ENCODE measurements around the gene SMAP1.
"Not testable (repeated sequence)": the region's sequence is repeated elsewhere in the genome, so short reads cannot be mapped to it uniquely, and the experiment has no call there.

The SMAP1 gene

DNA sequence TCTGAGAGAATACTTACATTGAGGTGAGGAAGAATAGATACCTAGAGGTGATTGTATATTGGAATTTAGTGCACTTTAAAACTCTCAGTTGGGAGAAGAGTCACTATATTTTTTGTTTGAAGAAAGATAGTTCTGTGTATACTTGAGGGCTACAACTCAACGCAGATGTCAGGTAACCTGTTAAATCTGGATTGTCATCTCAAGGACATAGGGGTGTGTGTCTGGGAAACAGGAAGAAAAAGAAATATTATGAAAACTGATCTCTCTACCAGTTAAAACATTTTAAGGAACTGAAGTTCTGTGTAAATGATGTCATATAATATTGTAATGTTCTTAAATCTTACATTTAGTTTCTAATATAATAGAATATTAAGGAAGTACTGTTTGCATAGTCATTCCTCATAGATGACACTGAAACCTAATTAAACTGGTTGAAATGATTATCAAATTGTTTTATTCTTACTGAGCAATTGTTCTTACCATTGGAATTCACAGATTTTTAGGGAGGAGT is 86.2 kb downstream of the SMAP1 start:
- no peak overlapping the region for H3K27ac Mint-ChIP-seq
- ATAC-seq (no peak), DNase-seq (ENCODE audit: low spot score in 2 of 2) (no peak)
- H3K36me3 Mint-ChIP-seq, result peaks cover 17% of the 10 kb centered on the region
- H3K4me3 Mint-ChIP-seq, result no peak overlapping the region
- H3K4me1 Mint-ChIP-seq, result peaks cover 11% of the 10 kb centered on the region
- no peaks in the 10 kb centered on the region for H3K9me3 Mint-ChIP-seq

DNA sequence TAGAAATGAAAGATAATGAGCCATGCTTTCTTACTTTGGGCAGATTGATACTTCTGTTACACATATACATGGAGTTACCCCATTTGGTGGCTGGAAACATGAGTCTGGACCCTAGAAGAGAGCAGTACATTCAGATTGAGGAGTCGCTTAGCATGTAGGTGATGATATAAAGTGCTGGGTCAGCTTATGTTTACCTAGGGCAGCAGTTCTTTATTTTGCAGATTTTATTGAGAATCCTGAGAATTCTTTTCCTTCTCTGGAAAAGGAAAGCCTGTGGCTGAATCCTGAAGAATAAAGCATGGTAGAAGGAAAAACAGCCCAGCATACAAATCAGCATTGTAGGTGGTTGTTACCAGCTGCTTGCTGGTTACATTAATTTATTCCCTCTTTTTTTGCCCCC is 91.2 kb downstream of the SMAP1 start:
- Mint-ChIP-seq H3K9me3 (no peaks in the 10 kb centered on the region), H3K4me3 (no peak overlapping the region), H3K4me1 (no peaks in the 10 kb centered on the region), H3K36me3 (peaks cover 20% of the 10 kb centered on the region), H3K27ac (no peak overlapping the region)
- DNase-seq (ENCODE audit: low spot score in 2 of 2) (no peak), ATAC-seq (no peak)

DNA sequence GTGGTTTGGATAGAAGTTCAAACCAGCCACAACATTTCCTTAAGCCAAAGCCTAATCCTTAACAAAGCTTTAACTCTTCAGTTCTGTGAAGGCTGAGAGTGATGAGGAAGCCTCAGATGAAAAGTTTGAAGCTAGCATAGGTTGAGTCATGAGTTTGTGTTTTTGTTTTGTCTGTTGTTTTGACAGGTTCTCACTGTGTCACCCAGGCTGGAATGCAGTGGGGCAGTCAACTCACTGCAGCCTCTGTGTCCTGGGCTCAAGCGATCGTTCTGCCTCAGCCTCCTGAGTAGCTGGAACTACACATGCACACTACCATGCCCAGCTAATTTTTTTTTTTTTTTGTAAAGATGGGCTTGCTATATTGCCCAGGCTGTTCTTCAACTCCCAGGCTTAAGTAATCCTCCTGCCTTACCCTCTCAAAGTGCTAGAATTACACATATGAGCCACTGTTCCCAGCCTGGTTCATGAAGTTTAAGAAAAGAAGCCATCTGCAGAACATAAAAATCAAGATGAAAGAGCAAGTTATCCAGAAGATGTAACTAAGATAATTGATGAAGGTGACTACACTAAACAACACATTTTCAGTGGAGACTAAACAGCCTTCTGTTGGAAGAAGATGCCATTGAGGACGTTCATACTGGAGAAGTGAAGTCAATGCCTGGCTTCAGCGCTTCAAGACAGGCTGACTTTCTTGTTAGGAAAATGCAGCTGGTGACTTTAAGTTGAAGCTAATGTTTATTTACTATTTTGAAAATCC is 96.2 kb downstream of the SMAP1 start:
- Mint-ChIP-seq H3K9me3 (no peaks in the 10 kb centered on the region), H3K36me3 (peaks cover 13% of the 10 kb centered on the region), H3K27ac (no peak overlapping the region), H3K4me3 (no peak overlapping the region), H3K4me1 (peaks cover 9% of the 10 kb centered on the region)
- DNase-seq (ENCODE audit: low spot score in 2 of 2) (no peak), ATAC-seq (no peak)

DNA sequence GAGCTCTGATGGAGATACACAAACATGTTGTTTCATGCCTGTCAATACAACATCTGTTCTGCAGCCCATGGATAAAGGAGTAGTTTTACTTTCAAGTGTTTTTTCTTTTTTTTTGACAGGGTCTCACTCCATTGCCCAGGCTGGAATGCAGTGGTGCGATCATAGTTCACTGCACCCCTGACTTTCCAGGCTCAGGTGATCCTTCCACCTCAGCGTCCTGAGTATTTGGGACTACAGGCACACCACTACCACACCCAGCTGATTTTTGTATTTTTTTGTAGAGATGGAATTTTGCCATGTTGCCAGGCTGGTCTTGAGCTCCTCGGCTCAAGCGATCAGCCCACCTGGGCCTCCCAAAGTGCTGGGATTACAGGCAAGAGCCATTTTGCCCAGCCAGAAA is 97.0 kb downstream of the SMAP1 start:
- peaks cover 13% of the 10 kb centered on the region for H3K36me3 Mint-ChIP-seq
- H3K27ac Mint-ChIP-seq, result no peak overlapping the region
- H3K4me3 Mint-ChIP-seq, result no peak overlapping the region
- no peaks in the 10 kb centered on the region for H3K9me3 Mint-ChIP-seq
- peaks cover 12% of the 10 kb centered on the region for H3K4me1 Mint-ChIP-seq
- DNase-seq (ENCODE audit: low spot score in 2 of 2) (no peak), ATAC-seq (no peak)

DNA sequence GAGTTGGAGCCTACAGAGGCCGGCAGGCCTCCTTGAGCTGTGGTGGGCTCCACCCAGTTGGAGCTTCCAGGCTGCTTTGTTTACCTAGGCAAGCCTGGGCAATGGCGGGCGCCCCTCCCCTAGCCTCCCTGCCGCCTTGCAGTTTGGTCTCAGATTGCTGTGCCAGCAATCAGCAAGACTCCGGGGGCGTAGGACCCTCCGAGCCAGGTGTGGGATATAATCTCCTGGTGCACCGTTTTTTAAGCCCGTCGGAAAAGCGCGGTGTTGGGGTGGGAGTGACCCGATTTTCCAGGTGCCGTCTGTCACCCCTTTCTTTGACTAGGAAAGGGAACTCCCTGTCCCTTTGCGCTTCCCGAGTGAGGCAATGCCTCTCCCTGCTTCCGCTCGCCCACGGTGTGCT is 103.7 kb downstream of the SMAP1 start:
- H3K27ac Mint-ChIP-seq; ATAC-seq; H3K4me3 Mint-ChIP-seq; DNase-seq (ENCODE audit: low spot score in 2 of 2); H3K9me3 Mint-ChIP-seq: not testable (repeated sequence)
- H3K36me3 Mint-ChIP-seq, result peaks cover 13% of the 10 kb centered on the region
- H3K4me1 Mint-ChIP-seq, result peaks cover 18% of the 10 kb centered on the region

DNA sequence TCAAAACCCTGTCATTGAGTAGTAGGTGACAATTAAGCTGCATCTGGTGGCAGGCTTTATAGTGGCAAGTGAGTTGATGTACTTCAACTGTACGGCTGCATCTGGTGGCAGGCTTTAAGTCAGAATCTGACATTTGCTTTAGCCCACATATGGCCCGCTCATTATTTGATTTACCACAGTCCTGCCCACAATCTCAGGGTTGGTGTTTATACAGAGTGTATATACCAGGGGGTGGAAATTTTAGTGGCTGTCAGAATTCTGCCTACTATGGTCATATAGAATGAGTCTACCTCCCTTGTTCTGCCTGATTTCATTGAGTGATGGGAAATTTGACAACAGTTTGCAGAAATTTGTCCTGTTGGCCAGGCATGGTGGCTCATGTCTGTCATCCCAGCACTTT is 112.3 kb downstream of the SMAP1 start:
- Mint-ChIP-seq H3K27ac (no peak overlapping the region), H3K4me3 (no peak overlapping the region), H3K4me1 (peaks cover 12% of the 10 kb centered on the region), H3K36me3 (peaks cover 22% of the 10 kb centered on the region), H3K9me3 (no peaks in the 10 kb centered on the region)
- DNase-seq (ENCODE audit: low spot score in 2 of 2), result no peak
- no peak for ATAC-seq

DNA sequence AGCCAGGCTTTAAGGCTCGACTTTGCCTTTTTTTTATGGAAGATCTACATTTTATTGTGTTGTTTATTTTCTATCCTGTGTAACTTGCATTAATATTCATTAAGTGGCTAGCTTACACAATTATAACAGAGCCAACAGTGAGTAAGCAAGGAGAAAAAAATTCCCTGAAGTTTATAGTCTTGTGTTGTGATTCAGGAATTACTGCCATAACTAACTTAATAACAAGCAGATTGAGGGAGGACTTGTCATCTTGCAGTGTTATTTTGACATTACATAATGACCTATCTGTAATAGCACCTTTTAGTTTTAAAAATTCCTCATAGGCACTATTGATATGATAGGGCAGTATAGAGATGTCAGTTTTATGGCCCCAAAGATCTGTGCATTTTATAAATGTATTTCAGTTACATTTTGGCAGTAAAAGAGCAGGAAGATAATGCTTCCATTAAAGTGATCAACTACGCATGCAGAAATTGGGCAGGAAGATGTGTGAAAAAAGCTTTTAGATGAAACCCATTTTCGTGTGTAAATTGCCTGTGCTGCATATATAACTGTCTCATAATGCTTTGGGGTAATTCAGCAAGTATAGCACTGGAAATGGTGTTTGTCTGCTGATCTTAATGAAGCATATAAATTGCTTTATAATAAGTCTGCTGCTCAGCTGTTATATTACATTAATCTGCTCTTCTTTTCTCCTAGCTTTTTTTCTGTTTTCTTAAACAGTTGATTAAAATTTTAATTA is 123.0 kb downstream of the SMAP1 start:
- Mint-ChIP-seq H3K4me3 (no peak overlapping the region), H3K27ac (no peak overlapping the region), H3K9me3 (peaks cover 12% of the 10 kb centered on the region), H3K4me1 (no peaks in the 10 kb centered on the region), H3K36me3 (no peaks in the 10 kb centered on the region)
- DNase-seq (ENCODE audit: low spot score in 2 of 2), result no peak
- no peak for ATAC-seq

DNA sequence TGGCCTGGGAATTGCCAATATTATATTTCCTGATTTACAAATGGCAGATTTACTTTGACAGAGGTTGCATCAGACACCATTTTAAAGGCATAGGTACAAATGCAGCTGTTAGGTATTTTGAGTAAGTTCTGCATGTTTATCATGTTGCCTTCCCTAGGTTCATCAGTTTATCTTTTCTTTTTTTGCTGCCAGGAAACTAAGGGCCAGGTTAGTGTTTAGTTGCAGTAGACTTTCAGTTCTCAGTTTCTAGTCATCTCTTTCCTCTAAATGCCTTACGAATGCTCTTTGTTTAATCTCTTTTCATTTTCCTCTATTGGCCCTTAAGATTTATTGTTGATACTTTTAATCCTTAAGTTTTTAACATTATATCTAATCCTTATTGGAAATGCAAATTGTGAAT is 129.9 kb downstream of the SMAP1 start:
- no peak for ATAC-seq
- Mint-ChIP-seq H3K4me1 (peaks cover 18% of the 10 kb centered on the region), H3K36me3 (peaks cover 13% of the 10 kb centered on the region)

DNA sequence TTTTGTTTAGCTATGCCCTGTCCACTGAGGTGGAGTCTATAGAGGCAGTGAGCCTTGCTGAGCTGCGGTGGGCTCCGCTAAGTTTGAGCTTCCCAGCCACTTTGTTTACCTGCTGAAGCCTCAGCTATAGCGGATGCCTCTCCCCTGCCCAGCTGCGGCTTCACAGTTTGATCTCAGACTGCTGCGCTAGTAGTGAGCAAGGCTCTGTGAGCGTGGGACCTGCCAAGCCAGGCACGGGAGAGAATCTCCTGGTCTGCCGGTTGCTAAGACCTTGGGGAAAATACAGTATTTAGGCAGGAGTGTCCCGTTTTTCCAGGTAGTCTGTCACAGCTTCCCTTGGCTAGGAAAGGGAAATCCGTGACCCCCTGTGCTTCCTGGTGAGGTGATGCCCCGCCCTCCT is 138.4 kb downstream of the SMAP1 start:
- peaks cover 16% of the 10 kb centered on the region for H3K36me3 Mint-ChIP-seq
- H3K27ac Mint-ChIP-seq, result no peak overlapping the region
- H3K4me1 Mint-ChIP-seq, result peaks cover 31% of the 10 kb centered on the region
- ATAC-seq (no peak), DNase-seq (ENCODE audit: low spot score in 2 of 2) (no peak)
- peaks cover 7% of the 10 kb centered on the region for H3K9me3 Mint-ChIP-seq
- H3K4me3 Mint-ChIP-seq, result no peak overlapping the region

More for the DNA sequence above, 129.9 kb downstream of the SMAP1 start:
- DNase-seq (ENCODE audit: low spot score in 2 of 2), result no peak
- H3K9me3 Mint-ChIP-seq, result peaks cover 6% of the 10 kb centered on the region
- no peak overlapping the region for H3K27ac Mint-ChIP-seq
- H3K4me3 Mint-ChIP-seq, result no peak overlapping the region

DNA sequence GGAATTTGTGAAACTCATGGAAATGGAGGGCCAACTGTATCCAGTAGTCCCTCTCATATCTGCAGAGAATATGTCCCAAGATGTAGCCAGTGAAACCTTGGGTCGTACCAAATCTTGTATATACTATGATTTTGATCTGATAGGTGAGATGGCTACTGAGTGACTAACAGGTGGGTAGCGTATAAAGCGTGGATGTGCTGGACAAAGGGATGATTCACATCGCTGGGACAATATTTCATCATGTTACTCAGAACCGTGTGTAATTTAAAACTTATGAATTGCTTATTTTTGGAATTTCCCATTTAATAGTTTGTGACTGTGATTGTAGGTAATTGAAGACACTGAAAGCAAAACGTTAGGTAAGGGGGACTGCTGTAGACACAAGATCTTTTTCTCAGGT is 144.1 kb downstream of the SMAP1 start:
- no peak overlapping the region for H3K27ac Mint-ChIP-seq
- ATAC-seq (no peak), DNase-seq (ENCODE audit: low spot score in 2 of 2) (no peak)
- no peak overlapping the region for H3K4me3 Mint-ChIP-seq
- no peaks in the 10 kb centered on the region for H3K9me3 Mint-ChIP-seq
- H3K36me3 Mint-ChIP-seq, result peaks cover 7% of the 10 kb centered on the region
- peaks cover 7% of the 10 kb centered on the region for H3K4me1 Mint-ChIP-seq

DNA sequence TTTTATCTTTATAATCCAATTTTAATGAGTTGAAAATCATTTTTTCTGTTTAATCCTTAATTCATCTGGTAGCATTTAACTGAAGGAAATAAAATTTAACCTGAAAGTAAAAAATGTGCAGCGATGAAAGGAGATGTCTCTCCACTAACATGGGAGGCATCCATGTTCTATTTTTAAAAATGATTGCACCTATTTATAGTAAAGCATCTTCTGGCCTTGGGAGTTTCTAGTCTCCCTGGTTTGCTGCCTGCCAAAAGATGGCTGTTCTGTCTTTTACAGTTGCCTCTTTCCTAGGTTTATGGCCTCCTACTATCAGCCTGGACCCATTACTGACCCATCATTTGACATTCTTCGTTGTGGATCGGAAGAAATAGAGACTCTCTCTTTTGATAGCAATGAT is 146.2 kb downstream of the SMAP1 start:
- Mint-ChIP-seq H3K36me3 (peaks cover 7% of the 10 kb centered on the region), H3K4me3 (no peak overlapping the region), H3K27ac (no peak overlapping the region), H3K9me3 (no peaks in the 10 kb centered on the region), H3K4me1 (peaks cover 7% of the 10 kb centered on the region)
- DNase-seq (ENCODE audit: low spot score in 2 of 2) (no peak), ATAC-seq (no peak)

DNA sequence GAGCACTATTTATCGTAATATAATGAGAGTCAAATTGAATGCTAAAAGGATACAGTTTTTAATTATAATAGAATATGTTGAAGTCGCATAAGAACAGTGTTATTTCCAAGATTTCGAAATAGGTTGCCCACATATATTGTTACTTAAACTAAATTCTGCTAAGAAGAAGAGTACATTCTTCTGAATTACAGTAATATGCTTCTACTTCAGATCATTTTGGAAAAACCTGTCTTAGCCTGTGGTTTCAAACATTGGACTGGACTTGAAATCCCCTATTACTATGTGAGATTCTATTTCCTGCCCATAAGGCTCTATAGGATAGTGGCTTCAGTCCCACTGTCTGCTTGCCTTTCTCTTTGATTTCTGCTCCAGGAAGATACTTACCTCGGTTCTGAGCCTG is 152.0 kb downstream of the SMAP1 start:
- no peak overlapping the region for H3K4me3 Mint-ChIP-seq
- ATAC-seq (no peak), DNase-seq (ENCODE audit: low spot score in 2 of 2) (no peak)
- peaks cover 7% of the 10 kb centered on the region for H3K4me1 Mint-ChIP-seq
- H3K9me3 Mint-ChIP-seq, result peaks cover 6% of the 10 kb centered on the region
- H3K27ac Mint-ChIP-seq, result no peak overlapping the region
- peaks cover 6% of the 10 kb centered on the region for H3K36me3 Mint-ChIP-seq

DNA sequence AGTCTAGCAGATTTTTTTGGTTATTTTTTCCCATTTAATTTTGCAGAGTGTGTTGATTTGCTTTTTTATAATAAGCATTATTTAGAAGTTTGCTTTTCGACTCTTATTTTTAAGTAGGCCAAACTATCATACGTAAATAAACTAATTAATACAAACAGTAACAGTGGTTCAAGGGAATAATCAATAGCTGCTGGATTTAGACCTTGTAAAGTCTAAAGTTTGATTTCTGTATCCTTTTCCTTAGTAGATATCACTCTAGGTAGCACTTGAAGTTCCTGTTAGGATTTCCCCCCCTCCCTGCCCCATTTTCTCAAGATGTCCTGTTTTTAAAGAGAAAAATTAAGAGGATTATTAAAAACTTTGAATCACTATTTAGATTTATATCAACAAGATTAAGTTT is 153.1 kb downstream of the SMAP1 start:
- H3K9me3 Mint-ChIP-seq, result peaks cover 6% of the 10 kb centered on the region
- ATAC-seq (no peak), DNase-seq (ENCODE audit: low spot score in 2 of 2) (no peak)
- peaks cover 6% of the 10 kb centered on the region for H3K36me3 Mint-ChIP-seq
- no peak overlapping the region for H3K27ac Mint-ChIP-seq
- no peak overlapping the region for H3K4me3 Mint-ChIP-seq
- H3K4me1 Mint-ChIP-seq, result peaks cover 5% of the 10 kb centered on the region

DNA sequence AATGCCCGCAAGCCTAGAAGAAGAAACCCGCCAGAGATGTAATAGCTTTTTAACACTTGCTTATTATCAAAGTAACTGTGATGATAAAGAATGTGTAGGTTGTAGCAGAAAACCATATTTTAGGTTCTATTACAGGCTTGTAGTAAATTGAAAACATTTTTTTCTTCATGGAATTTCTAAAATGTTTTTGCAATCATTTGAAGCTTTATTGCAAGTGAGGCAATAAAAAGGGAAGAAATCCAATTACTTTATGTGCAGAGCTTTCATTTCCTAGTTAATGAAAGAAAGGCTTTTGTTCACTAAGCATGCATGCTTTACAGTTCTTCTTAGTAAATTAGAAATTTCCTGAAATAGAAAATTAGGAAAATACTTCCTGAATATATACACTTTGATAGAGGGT is 154.1 kb downstream of the SMAP1 start:
- Mint-ChIP-seq H3K9me3 (peaks cover 6% of the 10 kb centered on the region), H3K27ac (no peak overlapping the region), H3K36me3 (peaks cover 6% of the 10 kb centered on the region), H3K4me3 (no peak overlapping the region), H3K4me1 (no peaks in the 10 kb centered on the region)
- ATAC-seq, result no peak
- DNase-seq (ENCODE audit: low spot score in 2 of 2), result no peak

DNA sequence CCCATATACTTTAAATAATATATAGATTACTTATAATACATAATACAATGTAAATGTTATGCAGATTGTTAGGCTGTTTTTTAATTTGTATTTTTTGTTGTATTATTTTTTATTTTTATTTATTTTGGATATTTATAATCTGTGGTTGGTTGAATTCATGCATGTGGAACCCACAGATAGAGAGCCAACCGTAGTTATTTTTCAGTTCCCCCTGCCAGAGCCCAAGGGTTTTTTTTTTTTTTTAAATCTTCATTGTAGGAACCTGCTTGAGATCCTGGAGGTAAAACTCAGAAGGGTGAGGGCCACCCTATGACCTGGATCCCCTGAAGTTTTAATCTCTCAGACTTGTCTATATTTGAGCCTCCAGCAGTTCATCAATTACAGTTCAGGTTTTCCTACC is 156.0 kb downstream of the SMAP1 start:
- no peak for DNase-seq (ENCODE audit: low spot score in 2 of 2)
- Mint-ChIP-seq H3K27ac (no peak overlapping the region), H3K36me3 (peaks cover 6% of the 10 kb centered on the region), H3K4me3 (no peak overlapping the region), H3K4me1 (no peaks in the 10 kb centered on the region), H3K9me3 (peaks cover 6% of the 10 kb centered on the region)
- ATAC-seq, result no peak

DNA sequence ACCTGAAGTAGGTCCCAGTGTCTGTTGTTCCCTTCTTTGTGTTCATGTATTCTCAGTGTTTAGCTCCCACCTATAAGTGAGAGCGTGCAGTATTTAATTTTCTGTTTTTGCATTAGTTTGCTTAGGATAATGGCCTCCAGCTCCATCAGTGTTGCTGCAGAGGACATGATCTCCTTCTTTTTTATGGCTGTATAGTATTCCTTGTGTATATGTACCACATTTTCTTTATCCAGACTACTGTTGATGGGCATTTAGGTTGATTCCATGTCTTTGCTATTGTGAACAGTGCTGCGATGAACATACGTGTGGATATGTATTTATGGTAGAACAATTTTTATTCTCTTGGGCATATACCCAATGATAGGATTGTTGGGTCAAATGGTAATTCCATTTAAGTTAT is 163.7 kb downstream of the SMAP1 start:
- peaks cover 4% of the 10 kb centered on the region for H3K36me3 Mint-ChIP-seq
- DNase-seq (ENCODE audit: low spot score in 2 of 2), result no peak
- peaks cover 2% of the 10 kb centered on the region for H3K9me3 Mint-ChIP-seq
- no peaks in the 10 kb centered on the region for H3K4me1 Mint-ChIP-seq
- ATAC-seq, result no peak
- H3K27ac Mint-ChIP-seq, result no peak overlapping the region
- H3K4me3 Mint-ChIP-seq, result no peak overlapping the region
